HepG2 (cell line): ENCODE data around the gene CD3D. TPM values are rescaled to one million over a fixed set of nuclear protein-coding genes. Genes with fewer than 3 reads are reported as not detected.

Source experiments
- ATF2 ChIP-seq: sonication (generic); formaldehyde crosslinking; IDR thresholded peaks from 2 replicates; pipeline ENCODE4 v1.4.0; 2020; ENCODE audit warnings: missing genetic modification reagents
- DMAP1 ChIP-seq: IDR thresholded peaks from 2 replicates; pipeline ENCODE4 v1.6.1; 2016
- GABPB1 ChIP-seq: IDR thresholded peaks from 2 replicates; pipeline ENCODE4 v1.6.1; 2016; ENCODE audit warnings: mild to moderate bottlenecking, missing genetic modification reagents, moderate library complexity, missing compliant biosample characterization
- IRF2 ChIP-seq: IDR thresholded peaks from 2 replicates; pipeline ENCODE4 v1.6.1; 2018; ENCODE audit warnings: missing genetic modification reagents, missing compliant biosample characterization
- JARID2 ChIP-seq: sonication (generic); formaldehyde crosslinking; IDR thresholded peaks from 2 replicates; pipeline ENCODE4 v1.8.1; 2023; ENCODE audit warnings: missing genetic modification reagents, inconsistent platforms; ENCODE audit not compliant: insufficient replicate concordance
- KDM2A ChIP-seq: sonication (generic); formaldehyde crosslinking; IDR thresholded peaks from 2 replicates; pipeline ENCODE4 v1.4.0; 2020; ENCODE audit warnings: low read depth, missing genetic modification reagents, borderline replicate concordance
- MXD3 ChIP-seq: IDR thresholded peaks from 2 replicates; pipeline ENCODE4 v1.6.1; 2016; ENCODE audit warnings: mild to moderate bottlenecking, missing biosample characterization, missing genetic modification reagents
- NR2C2 ChIP-seq: sonication (generic); formaldehyde crosslinking; IDR thresholded peaks from 2 replicates; pipeline ENCODE4 v1.4.0; 2020; ENCODE audit warnings: missing genetic modification reagents, mild to moderate bottlenecking, moderate library complexity, borderline replicate concordance
- NR2F6 ChIP-seq, 2 experiments: IDR thresholded peaks; 2 replicates each; pipeline ENCODE4 v1.6.1; 2016; ENCODE audit warnings: antibody characterized with exemption in 1 of 2, mild to moderate bottlenecking in 1 of 2
- RBFOX2 ChIP-seq: fragments of 200-400 bp; formaldehyde crosslinking; IDR thresholded peaks from 2 replicates; pipeline ENCODE4 v1.6.1; 2017; ENCODE audit warnings: low read depth, mild to moderate bottlenecking, low read length
- TFDP2 ChIP-seq: sonication (generic); formaldehyde crosslinking; IDR thresholded peaks from 2 replicates; pipeline ENCODE4 v1.4.0; 2020; ENCODE audit warnings: missing genetic modification reagents
- ZBTB7B ChIP-seq: sonication (generic); formaldehyde crosslinking; IDR thresholded peaks from 2 replicates; pipeline ENCODE4 v1.4.0; 2020; ENCODE audit warnings: missing genetic modification reagents
- ZMYM2 ChIP-seq: sonication (generic); formaldehyde crosslinking; IDR thresholded peaks from 2 replicates; pipeline ENCODE4 v1.8.0; 2022; ENCODE audit warnings: mild to moderate bottlenecking, missing genetic modification reagents
- ZNF276 ChIP-seq: sonication (generic); formaldehyde crosslinking; IDR thresholded peaks from 2 replicates; pipeline ENCODE4 v1.4.0; 2020; ENCODE audit warnings: mild to moderate bottlenecking, low read depth, missing genetic modification reagents
- ZNF512 ChIP-seq: sonication (generic); formaldehyde crosslinking; IDR thresholded peaks from 2 replicates; pipeline ENCODE4 v1.4.0; 2020; ENCODE audit warnings: mild to moderate bottlenecking, missing genetic modification reagents
- ZNF687 ChIP-seq: sonication (generic); formaldehyde crosslinking; IDR thresholded peaks from 2 replicates; pipeline ENCODE4 v1.5.1; 2020; ENCODE audit warnings: mild to moderate bottlenecking, missing genetic modification reagents, moderate library complexity
- polyA plus RNA-seq, 8 experiments: library from polyadenylated mRNA; depleted of rRNA in 3 of 8; stranded (reverse) in 7 of 8; unstranded in 1 of 8; fragments of >200 nt; fragmentation: Illumina TruSeq in 4 of 8; extraction: Trizol in 4 of 8; gene quantifications; 2 replicates each; pipeline versions ENCODE4 v1.2.1 to v1.2.3, GENCODE V29; 2011 to 2016; ENCODE audit warnings: low read depth in 4 of 8, missing spikeins in 1 of 8, mixed read lengths in 1 of 8; ENCODE audit not compliant: insufficient read depth in 1 of 8
- total RNA-seq, 5 experiments: library from RNA; depleted of rRNA; stranded (reverse); fragments of >200 nt; fragmentation: Illumina TruSeq; extraction: Trizol; gene quantifications; 2 replicates each; pipeline ENCODE4 v1.2.3, GENCODE V29; 2016; ENCODE audit warnings: low read depth in 1 of 5

Gene CD3D
- total and polyA plus RNA-seq, 2 of the 13 experiments (the other 11 are each of a cell fraction or from before 2014, with no cell fraction given) = 0.66 to 6.6 TPM

GRCh38 chr11:118359295-118359958 is 16.9 kb upstream of the CD3D start, which contains the start of gene UBE4A (continued):
- TF ChIP-seq ATF2 (CRISPR knock-in tag) (peak; percentile 95), NR2F6 (IDR thresholded peaks at IDR 0.05) (peak; percentile 23; the same call in 1 of the 2 replicates), NR2F6 (CRISPR knock-in tag; IDR thresholded peaks at IDR 0.05) (peak; percentile 57; the same call in 1 of the 2 replicates), RBFOX2 (peak; percentile 83), ZNF687 (CRISPR knock-in tag) (peak; percentile 86), MXD3 (CRISPR knock-in tag) (peak; percentile 90), ZBTB7B (CRISPR knock-in tag) (peak; percentile 44; the same call in 1 of the 2 replicates), GABPB1 (CRISPR knock-in tag) (peak; percentile 100), ZMYM2 (CRISPR knock-in tag) (peak; percentile 97), IRF2 (peak; percentile 89), ZNF512 (no peak), TFDP2 (peak; percentile 70), ZNF276 (no peak), NR2C2 (CRISPR knock-in tag) (peak; percentile 98), DMAP1 (peak; percentile 74; the same call in 1 of the 2 replicates), JARID2 (CRISPR knock-in tag) (no peak), KDM2A (peak; percentile 91)
